HepG2 (cell line): ENCODE results near the gene PPP3R1. TPM values are rescaled to one million over a fixed set of nuclear protein-coding genes. Genes with fewer than 3 reads are reported as not detected.

Experiments
- DR1 ChIP-seq: sonication (generic); formaldehyde crosslinking; IDR thresholded peaks from 2 replicates; pipeline ENCODE4 v1.8.0; 2021; ENCODE audit warnings: mild to moderate bottlenecking, missing genetic modification reagents, inconsistent platforms
- PRPF4 ChIP-seq: fragments of 200-400 bp; formaldehyde crosslinking; IDR thresholded peaks from 2 replicates; pipeline ENCODE4 v1.6.1; 2016; ENCODE audit warnings: low read length, low read depth; ENCODE audit not compliant: poor library complexity, severe bottlenecking
- ZNF407 ChIP-seq: sonication (generic); formaldehyde crosslinking; IDR thresholded peaks from one replicate; pipeline ENCODE4 v1.5.1; 2020; ENCODE audit warnings: mild to moderate bottlenecking, missing genetic modification reagents; ENCODE audit errors: not compliant biosample characterization
- ZNF800 ChIP-seq: sonication (generic); formaldehyde crosslinking; IDR thresholded peaks from 2 replicates; pipeline ENCODE4 v1.4.0; 2020; ENCODE audit warnings: missing genetic modification reagents
- polyA plus RNA-seq, 8 experiments: library from polyadenylated mRNA; depleted of rRNA in 3 of 8; stranded (reverse) in 7 of 8; unstranded in 1 of 8; fragments of >200 nt; fragmentation: Illumina TruSeq in 4 of 8; extraction: Trizol in 4 of 8; gene quantifications; 2 replicates each; pipeline versions ENCODE4 v1.2.1 to v1.2.3, GENCODE V29; 2011 to 2016; ENCODE audit warnings: low read depth in 4 of 8, missing spikeins in 1 of 8, mixed read lengths in 1 of 8; ENCODE audit not compliant: insufficient read depth in 1 of 8
- total RNA-seq, 5 experiments: library from RNA; depleted of rRNA; stranded (reverse); fragments of >200 nt; fragmentation: Illumina TruSeq; extraction: Trizol; gene quantifications; 2 replicates each; pipeline ENCODE4 v1.2.3, GENCODE V29; 2016; ENCODE audit warnings: low read depth in 1 of 5

The PPP3R1 gene
- total and polyA plus RNA-seq, 2 of the 13 experiments (the other 11 are each of a cell fraction or from before 2014, with no cell fraction given) = 11.6 to 25.7 TPM

GRCh38 chr2:68253219-68254068, 1.1 kb upstream of the PPP3R1 start (continued):
- TF ChIP-seq ZNF407 (CRISPR knock-in tag) (peak; percentile 2), PRPF4 (no peak), ZNF800 (CRISPR knock-in tag) (no peak), DR1 (CRISPR knock-in tag) (0 out of 2 replicates have a peak, but pooled peaks have one; percentile 1)
- TF ChIP-seq, all 625 proteins: peak for 14
